ENCODE data around the gene TRIO. TPM values are rescaled to one million over a fixed set of nuclear protein-coding genes. Genes with fewer than 3 reads are reported as not detected.

Gene TRIO
- total RNA-seq, 1 experiment from 2014 or later, result 144 TPM

DNA sequence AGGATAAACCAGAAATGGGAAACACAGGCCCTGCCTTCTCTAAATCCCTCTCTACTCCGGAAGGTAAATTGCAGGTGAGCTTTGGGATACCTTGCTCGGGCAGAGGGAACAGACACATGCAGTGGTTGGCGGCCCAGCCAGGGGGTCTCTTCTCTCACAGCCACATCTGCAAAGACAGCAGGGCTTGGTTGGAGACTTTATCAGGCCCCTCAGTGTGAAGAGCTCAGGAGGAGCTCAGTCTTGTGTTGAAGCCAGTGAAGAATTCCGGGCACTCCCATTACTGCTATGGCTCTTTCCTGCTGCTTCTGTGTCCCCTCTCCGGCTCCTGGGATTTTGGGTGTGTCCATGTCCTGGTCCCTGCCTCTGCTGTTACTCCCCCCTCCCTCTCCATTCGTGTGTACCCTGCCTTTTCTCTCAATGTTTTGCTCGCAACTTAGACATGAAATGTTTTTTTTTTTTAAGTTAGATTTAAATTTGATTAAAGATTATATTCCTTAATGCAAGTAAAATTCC lies 99.8 kb downstream of the TRIO start:
- DNase-seq (ENCODE audit: low read depth), result no peak

DNA sequence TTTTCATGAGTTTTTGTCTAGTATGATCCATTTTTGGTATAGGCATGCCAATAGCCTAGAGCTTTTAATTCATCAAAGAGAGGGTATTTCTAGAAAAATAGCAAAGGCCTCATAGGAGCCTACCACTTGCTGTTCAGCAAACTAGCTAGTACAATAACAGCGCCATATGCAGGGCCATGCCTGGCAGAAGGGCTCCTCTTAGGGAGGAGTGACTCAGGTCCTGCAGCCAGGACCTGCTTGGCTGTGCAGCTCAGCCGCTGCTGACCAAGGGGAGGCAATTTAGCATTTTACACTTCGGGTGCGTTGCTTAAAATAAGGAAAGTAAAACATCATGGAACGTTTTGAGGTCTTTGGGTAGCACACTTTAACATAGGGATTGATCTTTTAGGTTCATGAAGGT lies 100.6 kb downstream of the TRIO start:
- DNase-seq (ENCODE audit: low read depth), result no peak

GRCh38 chr5:14244721-14245120 lies 101.6 kb downstream of the TRIO start:
- DNase-seq (ENCODE audit: low read depth), result no peak

DNA sequence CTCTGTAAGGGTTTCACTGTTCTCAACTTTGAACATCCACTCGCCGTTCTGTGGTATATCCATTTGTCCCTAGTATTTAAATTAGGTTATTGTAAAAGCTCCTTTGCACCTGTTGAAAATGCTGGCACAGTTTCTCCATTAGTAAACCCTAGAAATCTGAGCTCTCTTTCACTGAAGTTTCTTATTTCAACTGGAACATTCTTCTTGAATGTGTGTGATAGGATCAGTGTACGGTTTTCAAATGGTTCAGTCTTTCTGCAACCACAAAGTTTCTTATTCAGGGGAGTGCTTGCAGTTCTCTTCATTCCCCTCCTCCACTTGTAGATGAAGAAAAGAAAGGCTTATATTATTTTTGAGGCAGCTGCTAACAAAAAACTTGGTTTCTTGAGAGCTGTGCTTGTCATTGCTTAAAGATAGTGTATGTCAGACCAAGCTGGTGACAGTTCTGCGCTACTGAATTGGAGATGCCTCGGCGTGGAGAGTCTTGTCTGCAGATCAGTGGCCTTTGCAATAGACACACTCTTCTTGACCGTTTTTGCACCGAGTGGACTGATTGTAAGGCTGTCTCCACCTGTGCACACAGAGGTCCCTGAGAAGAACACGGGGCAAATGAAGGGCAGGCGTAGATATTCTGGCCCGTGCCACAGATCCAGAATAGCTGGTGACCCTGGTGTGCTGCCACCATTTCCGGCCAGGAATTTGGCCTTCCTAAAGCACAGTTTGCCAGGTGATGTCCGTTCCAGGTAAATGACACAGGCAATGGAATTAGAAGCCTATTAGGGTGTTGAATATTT lies 102.2 kb downstream of the TRIO start:
- no peak for DNase-seq (ENCODE audit: low read depth)

GRCh38 chr5:14246350-14247053 lies 103.4 kb downstream of the TRIO start:
- no peak for DNase-seq (ENCODE audit: low read depth)

- no peak for DNase-seq (ENCODE audit: low read depth)
Measured at GRCh38 chr5:14247054-14247386, 103.9 kb downstream of the TRIO start.

GRCh38 chr5:14249258-14250082 lies 106.3 kb downstream of the TRIO start:
- no peak for DNase-seq (ENCODE audit: low read depth)

DNA sequence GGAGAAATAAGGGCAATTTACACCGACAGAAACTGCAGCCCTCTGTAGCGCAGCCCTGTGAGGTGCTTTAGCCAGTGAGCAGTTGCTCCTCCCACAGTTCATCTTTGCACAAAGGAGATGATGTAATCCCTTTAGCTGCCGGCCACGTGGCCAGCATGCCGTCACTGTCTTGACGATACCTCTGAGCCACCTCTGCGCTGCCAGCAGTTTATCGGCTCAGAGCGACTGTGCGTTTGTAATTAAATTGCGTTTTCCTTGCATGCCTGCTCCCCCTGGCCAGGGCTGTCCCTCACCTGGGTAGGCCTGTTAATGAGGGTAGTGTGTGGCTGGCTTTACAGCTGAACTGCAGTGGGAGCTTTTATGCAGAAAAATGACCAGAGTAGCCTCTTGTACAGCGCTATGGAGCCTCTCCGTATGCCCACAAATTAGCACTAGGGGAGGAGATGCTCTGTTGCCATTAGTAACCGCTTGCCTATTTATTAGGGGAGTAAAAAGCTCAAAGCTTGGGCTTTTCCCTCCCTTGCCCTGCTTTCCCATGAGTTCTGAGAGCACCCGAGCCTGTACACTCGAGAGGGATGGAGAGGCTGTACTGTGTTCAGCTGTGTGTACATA lies 107.0 kb downstream of the TRIO start:
- no peak for DNase-seq (ENCODE audit: low read depth)

DNA sequence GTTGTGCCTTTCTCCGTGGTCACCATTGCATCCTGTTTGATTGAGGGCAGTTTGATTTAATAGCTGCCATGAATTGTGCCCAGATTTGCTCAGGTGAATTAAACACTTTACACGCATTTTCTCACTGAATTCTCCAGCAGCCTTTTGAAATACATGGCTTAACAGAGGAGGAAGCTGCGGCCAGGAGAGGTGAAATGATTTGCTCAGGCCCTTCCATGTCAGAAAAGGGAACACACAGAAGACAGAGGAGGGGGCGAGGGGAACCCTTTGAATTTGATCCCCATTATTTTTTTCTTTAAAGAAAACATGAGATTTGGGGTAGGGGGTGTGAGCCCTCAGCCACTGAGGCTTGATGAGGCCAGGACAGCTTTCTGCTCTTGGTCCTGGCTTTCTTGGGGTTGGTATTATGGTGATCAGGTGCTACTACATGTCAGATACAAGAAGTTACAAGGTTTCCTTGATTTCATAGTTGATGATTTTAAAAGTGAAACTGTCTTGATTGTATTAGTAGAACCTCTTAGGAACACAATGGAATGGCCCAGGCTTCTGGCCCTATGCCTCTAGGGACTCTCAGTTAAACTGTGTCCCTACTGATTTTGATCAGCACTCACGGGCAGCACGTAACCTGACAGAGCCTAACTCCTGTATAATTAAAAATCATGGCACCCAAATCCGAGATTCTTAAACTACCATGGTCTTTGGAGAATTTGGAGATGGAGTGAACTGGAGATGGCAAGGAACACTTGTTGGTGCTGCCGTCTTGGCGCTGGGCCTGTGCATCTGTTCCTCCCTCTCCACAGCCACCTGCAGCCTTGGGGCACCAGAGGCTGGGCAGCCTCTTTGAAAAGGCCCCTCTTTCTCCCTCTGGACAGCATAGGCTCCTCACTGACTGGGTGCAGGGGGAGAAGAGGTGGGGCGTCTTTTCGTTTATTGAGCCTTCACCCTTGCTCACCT lies 107.9 kb downstream of the TRIO start:
- DNase-seq (ENCODE audit: low read depth), result no peak

DNA sequence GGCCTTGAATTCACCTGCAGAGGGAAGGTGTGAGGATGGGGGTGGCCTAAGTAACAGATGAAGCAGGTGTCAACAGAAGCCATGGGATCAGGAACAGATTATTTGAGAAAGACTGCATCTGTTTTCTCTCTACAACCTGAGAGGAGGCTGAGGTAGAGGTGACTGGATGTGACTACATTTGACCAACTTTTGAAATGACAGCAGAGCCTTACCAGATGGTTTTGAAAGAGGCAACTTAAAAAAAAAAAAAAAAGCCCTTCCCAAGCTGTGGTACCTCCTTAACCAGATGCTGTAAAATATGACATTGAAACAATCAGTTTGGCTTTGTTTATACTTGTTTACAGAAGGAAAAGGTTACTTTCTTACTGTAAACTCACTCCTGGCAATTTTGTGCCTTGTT lies 108.6 kb downstream of the TRIO start:
- DNase-seq (ENCODE audit: low read depth), result no peak

- no peak for DNase-seq (ENCODE audit: low read depth)
Measured at GRCh38 chr5:14252793-14253192, 109.7 kb downstream of the TRIO start.

- DNase-seq (ENCODE audit: low read depth), result no peak
Measured at GRCh38 chr5:14254686-14255085, 111.5 kb downstream of the TRIO start.

DNA sequence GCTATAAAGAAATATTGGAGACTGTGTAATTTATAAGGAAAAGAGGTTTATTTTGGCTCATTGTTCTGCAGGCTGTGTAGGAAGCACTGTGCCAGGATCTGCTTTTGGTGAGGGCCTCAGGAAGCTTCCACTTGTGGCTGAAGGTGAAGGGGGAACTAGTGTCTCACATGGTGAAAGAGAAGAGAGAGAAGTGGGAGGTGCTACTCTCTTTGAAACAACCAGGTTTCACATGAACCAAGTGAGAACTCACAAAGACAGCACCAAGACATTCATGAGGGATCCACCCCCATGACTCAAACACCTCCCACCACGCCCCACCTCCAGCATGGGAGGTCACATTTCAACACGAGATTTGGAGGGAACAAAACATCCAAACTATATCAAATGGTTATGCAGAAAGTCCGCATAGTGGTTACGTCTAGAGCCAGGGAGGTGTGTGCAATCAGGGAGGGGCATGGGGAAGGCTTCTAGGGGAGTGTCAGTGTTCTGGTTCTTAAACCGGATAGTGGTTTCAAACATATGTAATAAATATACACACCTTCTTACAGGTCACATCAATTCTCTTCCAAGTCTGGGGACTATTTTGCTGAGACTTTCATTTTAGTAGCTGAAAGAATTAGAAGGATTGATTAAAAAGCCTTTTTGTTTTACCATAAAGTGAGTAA lies 113.0 kb downstream of the TRIO start:
- no peak for DNase-seq (ENCODE audit: low read depth)

GRCh38 chr5:14256756-14257393 lies 113.7 kb downstream of the TRIO start:
- no peak for DNase-seq (ENCODE audit: low read depth)

DNA sequence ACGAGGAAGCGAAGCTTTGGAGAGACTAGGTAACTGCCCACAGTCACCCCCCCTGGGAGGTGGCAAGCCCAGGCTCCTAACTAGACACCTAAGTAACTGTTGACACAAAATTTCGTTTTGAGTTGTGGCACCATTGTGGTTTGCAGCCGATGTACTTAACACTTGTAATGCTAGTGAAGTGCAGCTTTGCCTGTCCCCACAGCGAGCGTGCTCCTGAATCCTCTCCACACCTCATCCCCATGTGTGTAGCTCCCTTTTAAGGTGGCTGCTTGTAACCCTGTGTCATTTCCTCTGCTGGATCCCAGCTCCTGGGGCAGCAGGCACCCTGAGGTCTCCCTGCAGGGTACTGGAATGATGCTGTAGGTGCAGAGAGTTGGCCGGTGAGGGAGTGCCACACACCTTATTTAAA lies 114.9 kb downstream of the TRIO start:
- no peak for DNase-seq (ENCODE audit: low read depth)

GRCh38 chr5:14258840-14259239 lies 115.7 kb downstream of the TRIO start:
- DNase-seq (ENCODE audit: low read depth), result no peak

GRCh38 chr5:14260637-14261036 lies 117.5 kb downstream of the TRIO start:
- no peak for DNase-seq (ENCODE audit: low read depth)

- DNase-seq (ENCODE audit: low read depth), result no peak
Measured at GRCh38 chr5:14261235-14261634, 118.1 kb downstream of the TRIO start.
